CD1c-positive myeloid dendritic cell (primary cell): ENCODE results near the gene SNX3.

Experiments
- DNase-seq: peaks from one replicate; pipeline ENCODE4 v3.0.0-alpha.2; 2016; ENCODE audit errors: extremely low spot score

The SNX3 gene

GRCh38 chr6:108203189-108204112 lies 57.4 kb downstream of the SNX3 start:
- no peak for DNase-seq

DNA sequence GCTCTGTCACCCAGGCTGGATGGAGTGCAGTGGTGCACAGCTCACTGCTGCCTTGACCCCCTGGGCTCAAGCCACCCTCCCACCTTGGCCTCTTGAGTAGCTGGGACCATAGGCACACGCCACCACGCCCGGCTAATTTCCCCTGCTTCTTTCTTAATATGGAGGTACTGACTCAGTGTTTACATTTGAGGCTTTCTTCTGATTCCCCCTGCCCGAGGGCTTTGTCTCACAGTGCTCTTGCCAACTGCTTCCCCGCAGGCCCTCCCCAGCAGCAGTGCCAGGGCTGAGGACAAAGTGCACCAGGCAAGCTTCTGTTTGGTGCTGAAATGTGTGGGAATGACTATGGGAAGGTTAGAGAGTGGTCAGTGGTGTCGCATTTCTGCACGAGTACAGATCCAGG lies 60.2 kb downstream of the SNX3 start:
- DNase-seq, result no peak

DNA sequence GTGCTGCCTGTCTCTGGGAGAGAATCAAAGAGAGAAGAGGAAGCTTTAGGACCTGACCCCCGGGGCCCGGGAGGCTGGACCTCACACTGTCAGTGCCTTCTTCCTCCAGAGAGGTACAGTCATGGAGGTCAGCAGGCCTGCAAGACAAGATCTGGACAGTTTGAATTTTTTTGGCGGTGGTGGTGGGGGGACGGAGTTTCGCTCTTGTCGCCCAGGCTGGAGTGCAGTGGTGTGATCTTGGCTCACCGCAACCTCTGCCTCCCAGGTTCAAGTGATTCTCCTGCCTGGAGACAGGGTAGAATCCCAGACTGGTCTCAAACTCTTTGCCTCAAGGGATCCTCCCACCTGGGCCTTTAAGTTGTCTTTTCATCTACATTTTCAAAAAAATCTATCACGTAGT lies 60.7 kb downstream of the SNX3 start:
- DNase-seq, result no peak

DNA sequence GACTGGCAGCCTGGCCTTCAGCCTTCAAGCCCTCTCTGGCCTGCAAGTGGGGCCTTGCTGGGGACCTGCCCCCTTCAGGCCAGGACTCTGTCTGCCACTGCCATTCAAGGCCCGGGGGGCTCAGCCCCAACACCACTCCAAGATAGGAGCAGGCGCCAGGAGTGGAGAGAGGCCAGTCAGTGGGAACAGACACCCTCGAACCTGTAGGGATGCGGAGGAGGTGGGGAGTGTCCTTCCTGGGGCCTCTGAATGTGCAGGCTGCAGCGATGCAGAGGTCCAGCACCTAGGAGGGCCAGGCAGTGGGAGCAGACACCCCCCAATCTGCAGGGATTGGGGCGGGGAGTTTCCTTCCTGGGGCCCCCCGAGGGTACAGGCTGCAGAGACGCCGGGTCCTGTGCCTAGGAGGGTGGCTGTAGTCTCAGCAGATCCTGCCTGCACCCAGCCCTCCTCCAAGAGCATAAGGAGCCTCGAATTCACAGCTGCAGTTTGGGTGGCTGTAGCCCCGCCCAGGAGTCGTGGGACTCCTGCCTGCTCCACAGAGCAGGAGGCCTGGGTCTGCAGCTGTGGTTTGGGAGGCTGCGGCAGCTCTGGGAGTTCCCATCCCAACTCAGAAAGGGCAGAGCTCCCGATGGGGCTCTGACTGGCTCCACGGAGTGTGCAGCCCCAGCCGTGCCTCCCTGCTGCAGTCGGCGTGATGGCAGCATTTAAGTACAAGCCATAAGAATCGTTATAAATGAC lies 61.9 kb downstream of the SNX3 start:
- no peak for DNase-seq

DNA sequence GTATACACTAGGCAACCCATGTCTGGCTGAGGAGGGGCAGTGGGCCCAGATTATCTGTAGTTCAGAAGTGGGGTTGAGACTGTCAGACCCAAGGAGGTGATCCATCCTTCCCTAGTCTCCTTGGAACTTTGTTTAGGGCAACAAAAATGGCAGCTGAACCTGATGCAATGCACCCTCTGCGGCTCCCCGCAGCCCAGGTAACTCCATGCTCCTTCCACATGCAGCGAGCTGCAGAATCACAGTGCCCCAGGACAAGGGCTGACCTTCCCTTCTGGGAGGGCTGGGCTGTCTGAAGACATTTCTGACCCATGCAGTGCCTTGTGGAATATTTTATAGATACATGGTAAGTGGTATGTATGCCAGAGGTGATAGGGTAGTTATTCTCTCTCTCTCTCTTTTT lies 65.6 kb downstream of the SNX3 start:
- no peak for DNase-seq

GRCh38 chr6:108194503-108194902 lies 66.3 kb downstream of the SNX3 start:
- no peak for DNase-seq

- no peak for DNase-seq
Measured at GRCh38 chr6:108193835-108194234, 67.0 kb downstream of the SNX3 start.

GRCh38 chr6:108193131-108193530 lies 67.7 kb downstream of the SNX3 start:
- no peak for DNase-seq

GRCh38 chr6:108187519-108187918 lies 73.3 kb downstream of the SNX3 start:
- no peak for DNase-seq

- no peak for DNase-seq
Measured at GRCh38 chr6:108186226-108186625, 74.6 kb downstream of the SNX3 start.

GRCh38 chr6:108180776-108181175 lies 80.1 kb downstream of the SNX3 start:
- no peak for DNase-seq

- DNase-seq, result no peak
Measured at GRCh38 chr6:108180266-108180665, 80.6 kb downstream of the SNX3 start.

DNA sequence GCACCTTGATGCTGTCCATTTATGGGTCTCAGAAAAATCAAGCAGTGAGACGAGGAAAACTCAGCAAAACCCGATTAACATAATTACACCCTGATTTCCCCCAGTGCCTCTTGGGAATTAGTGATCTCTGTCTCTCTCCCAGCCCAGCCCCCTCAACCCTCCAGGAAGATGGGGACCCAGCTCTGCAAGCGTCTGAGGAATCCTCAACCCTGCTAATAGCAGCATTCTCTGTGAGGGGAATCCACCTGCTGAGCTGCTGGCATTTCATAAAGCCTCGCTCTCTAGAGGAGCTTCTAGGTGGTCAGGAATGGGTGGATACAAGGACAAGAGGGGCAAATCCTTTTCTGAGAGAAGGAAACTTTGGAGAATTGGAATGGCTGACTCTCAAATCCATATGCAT lies 81.1 kb downstream of the SNX3 start:
- no peak for DNase-seq

GRCh38 chr6:108176281-108177089 lies 84.4 kb downstream of the SNX3 start:
- DNase-seq, result no peak

DNA sequence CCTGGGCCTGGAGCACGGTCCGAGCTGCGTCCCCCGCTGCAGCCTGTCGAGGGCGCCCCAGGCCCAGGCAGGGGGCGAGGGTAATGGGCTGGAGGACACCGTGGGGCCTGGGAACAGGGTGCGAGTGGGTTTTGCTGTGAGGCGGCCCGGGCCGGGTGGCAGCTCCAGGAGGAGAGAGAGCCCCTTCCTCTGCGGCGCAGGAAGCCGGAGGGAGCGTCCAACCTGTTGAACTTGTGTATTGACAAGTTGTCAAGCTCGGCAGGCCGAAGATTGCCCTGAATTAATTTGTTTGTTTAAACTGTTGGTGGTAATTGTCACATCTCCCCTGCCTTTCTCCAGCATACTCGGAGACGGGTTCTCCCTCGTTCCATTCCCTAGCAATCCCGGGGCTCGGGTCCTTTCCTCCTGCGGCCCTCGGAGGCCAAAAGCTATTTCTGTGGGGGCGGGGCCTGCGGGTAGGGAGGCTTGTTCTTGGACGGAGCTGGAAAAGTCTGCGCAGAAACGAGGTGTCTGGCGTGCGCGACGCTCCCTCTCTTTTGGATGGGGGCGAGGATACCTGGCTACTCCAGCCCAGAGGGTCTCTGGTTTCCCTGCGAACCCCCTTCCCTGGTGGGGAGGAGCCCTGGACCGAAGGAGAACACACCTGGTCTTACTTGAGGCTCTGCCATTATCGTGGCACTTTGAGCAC lies 85.1 kb downstream of the SNX3 start:
- no peak for DNase-seq

- no peak for DNase-seq
Measured at GRCh38 chr6:108175176-108175591, 85.7 kb downstream of the SNX3 start.

- peak; percentile 47 for DNase-seq
Measured at GRCh38 chr6:108174371-108175175, 86.3 kb downstream of the SNX3 start.

DNA sequence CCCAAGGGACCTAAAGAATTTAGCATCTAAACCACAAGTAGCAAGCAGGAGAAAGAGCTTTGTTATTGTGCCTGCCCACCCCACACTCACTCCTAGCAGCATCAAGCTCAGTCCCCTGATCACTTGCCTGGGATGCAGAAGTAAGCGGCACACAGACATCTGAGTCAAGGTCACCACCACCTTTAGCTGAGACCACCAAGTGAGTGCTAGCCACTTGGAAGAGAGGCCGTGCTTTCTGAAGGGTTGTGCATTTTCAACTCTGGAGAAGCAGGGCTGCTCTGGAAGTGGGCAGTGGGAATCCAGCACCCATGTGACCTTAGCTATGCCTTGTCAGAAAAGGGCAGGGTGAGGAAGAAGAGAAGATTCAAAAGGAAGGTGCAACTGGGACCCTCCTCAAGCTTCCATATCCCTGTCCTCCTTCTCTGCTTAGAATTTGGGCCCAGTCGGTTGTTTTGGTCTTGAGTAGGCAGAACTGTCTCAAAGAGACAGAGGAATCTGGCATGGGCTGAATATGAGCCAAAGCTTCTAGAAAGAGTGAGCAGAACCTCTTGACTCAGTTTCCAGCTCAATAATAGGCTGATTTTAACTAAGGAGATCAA lies 88.8 kb downstream of the SNX3 start:
- no peak for DNase-seq

DNA sequence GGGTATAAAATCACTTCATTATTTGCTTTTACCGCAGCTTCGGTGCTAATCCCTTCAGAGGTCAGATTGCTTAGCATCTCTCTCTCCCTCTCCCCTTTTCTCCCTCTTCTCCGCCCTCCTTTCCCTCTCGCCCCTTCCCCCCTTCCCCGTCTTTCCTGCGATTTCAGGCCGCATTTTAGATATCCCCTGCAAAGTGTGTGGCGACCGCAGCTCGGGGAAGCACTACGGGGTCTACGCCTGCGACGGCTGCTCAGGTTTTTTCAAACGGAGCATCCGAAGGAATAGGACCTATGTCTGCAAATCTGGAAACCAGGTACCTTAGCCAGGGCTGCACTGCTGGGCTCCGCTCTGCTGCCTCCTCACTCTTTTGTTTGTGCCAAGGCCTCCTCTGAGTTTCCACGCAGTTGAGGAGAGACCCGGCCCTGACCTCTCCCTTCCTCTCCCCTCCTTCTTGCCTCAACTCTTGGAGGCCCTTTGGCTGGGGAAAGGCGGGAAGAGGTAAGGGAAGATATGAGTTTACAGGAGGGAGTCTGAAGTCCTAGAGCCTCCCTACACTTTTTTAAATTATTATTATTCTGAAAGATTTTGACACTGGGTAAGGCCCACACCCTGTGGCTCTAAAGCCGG lies 89.4 kb downstream of the SNX3 start:
- DNase-seq, result no peak
